GM23338 (cell line): ENCODE measurements around the gene HSD17B2. TPM values are rescaled to one million over a fixed set of nuclear protein-coding genes. Genes with fewer than 3 reads are reported as not detected.
"Not testable (repeated sequence)": the region's sequence is repeated elsewhere in the genome, so short reads cannot be mapped to it uniquely, and the experiment has no call there.

ENCODE experiments used
- ATAC-seq: fragments of 200-7000 bp; cut with Tn5 transposase; 3 replicates; pipeline ENCODE4 v1.9.1; 2020
- DNase-seq: peaks from one replicate; pipeline ENCODE4 v3.0.0-alpha.2; 2015; ENCODE audit warnings: low spot score
- H2AFZ ChIP-seq: fragments of 200-600 bp; sonication (generic); 2 replicates; pipeline ENCODE4 v1.8.0; 2016; ENCODE audit warnings: antibody characterized with exemption, mild to moderate bottlenecking, moderate library complexity
- H3F3A ChIP-seq: fragments of 200-600 bp; sonication (generic); replicated peaks from 2 replicates; pipeline ENCODE4 v1.8.0; 2017; ENCODE audit warnings: antibody characterized with exemption, mixed run types, low read depth
- H3K27ac ChIP-seq: fragments of 200-600 bp; sonication (generic); 2 replicates; pipeline ENCODE4 v1.6.1; 2016; ENCODE audit warnings: low read depth
- H3K27me3 ChIP-seq: fragments of 200-600 bp; sonication (generic); 2 replicates; pipeline ENCODE4 v1.8.0; 2016; ENCODE audit warnings: mild to moderate bottlenecking, mixed run types, moderate library complexity; ENCODE audit not compliant: insufficient read depth
- H3K36me3 ChIP-seq: fragments of 200-600 bp; sonication (generic); 2 replicates; pipeline ENCODE4 v1.8.0; 2016; ENCODE audit warnings: mild to moderate bottlenecking; ENCODE audit not compliant: insufficient read depth
- H3K4me1 ChIP-seq: fragments of 200-600 bp; sonication (generic); 2 replicates; pipeline ENCODE4 v1.8.0; 2016; ENCODE audit warnings: mild to moderate bottlenecking, moderate library complexity; ENCODE audit not compliant: insufficient read depth
- H3K4me2 ChIP-seq: fragments of 200-600 bp; sonication (generic); 2 replicates; pipeline ENCODE4 v1.7.1; 2017; ENCODE audit warnings: mixed run types
- H3K4me3 ChIP-seq: fragments of 200-600 bp; sonication (generic); 2 replicates; pipeline ENCODE4 v1.6.1; 2016; ENCODE audit warnings: mixed run types
- H3K79me2 ChIP-seq: fragments of 200-600 bp; sonication (generic); replicated peaks from 2 replicates; pipeline ENCODE4 v1.8.0; 2017; ENCODE audit warnings: mild to moderate bottlenecking; ENCODE audit not compliant: insufficient read depth
- H3K9me2 ChIP-seq: fragments of 200-600 bp; sonication (generic); 2 replicates; pipeline ENCODE4 v1.8.0; 2017; ENCODE audit not compliant: insufficient read depth
- H4K20me1 ChIP-seq: fragments of 200-600 bp; sonication (generic); replicated peaks from 2 replicates; pipeline ENCODE4 v1.8.0; 2017; ENCODE audit warnings: mild to moderate bottlenecking; ENCODE audit not compliant: insufficient read depth
- H3K27ac Mint-ChIP-seq: 2 replicates; pipeline ENCODE4 v1.8.0; 2020; ENCODE audit warnings: inconsistent platforms, mild to moderate bottlenecking, moderate library complexity, mixed read lengths
- H3K27me3 Mint-ChIP-seq: 3 replicates; pipeline ENCODE4 v1.8.0; 2022; ENCODE audit warnings: low read depth, mild to moderate bottlenecking, moderate library complexity, mixed read lengths, inconsistent platforms; ENCODE audit not compliant: insufficient read depth, poor library complexity
- H3K36me3 Mint-ChIP-seq: 3 replicates; pipeline ENCODE4 v1.8.0; 2021; ENCODE audit warnings: low read depth, mild to moderate bottlenecking, inconsistent platforms, moderate library complexity, mixed read lengths
- H3K4me1 Mint-ChIP-seq: 3 replicates; pipeline ENCODE4 v1.8.0; 2020; ENCODE audit warnings: mild to moderate bottlenecking, inconsistent platforms, mixed read lengths
- H3K4me3 Mint-ChIP-seq: 3 replicates; pipeline ENCODE4 v1.8.0; 2021; ENCODE audit warnings: moderate library complexity, mild to moderate bottlenecking, inconsistent platforms, mixed read lengths
- H3K9me3 Mint-ChIP-seq: 3 replicates; pipeline ENCODE4 v1.8.0; 2020; ENCODE audit warnings: moderate library complexity, mild to moderate bottlenecking, inconsistent platforms, mixed read lengths
- CTCF ChIP-seq, 2 experiments: fragments of 200-600 bp in 1 of 2; sonication (generic) in 1 of 2; conservative IDR thresholded peaks; 2 replicates each; pipeline versions ENCODE4 v1.5.1 to v1.6.1; 2016 to 2017; ENCODE audit warnings: antibody characterized with exemption in 2 of 2, low read depth in 2 of 2, mild to moderate bottlenecking in 2 of 2, moderate library complexity in 1 of 2
- EZH2 ChIP-seq: fragments of 200-600 bp; sonication (generic); IDR thresholded peaks from one replicate; pipeline ENCODE4 v1.8.0; 2017; ENCODE audit warnings: antibody characterized with exemption, mild to moderate bottlenecking, low read depth; ENCODE audit not compliant: unreplicated experiment
- EZH2phosphoT487 ChIP-seq: fragments of 200-600 bp; sonication (generic); IDR thresholded peaks from one replicate; pipeline ENCODE4 v1.8.1; 2018; ENCODE audit warnings: antibody characterized with exemption; ENCODE audit not compliant: unreplicated experiment
- JUNB ChIP-seq: IDR thresholded peaks from one replicate; pipeline ENCODE4 v1.6.1; 2016; ENCODE audit warnings: antibody characterized with exemption; ENCODE audit not compliant: unreplicated experiment
- POLR2AphosphoS5 ChIP-seq: IDR thresholded peaks from 2 replicates; pipeline ENCODE4 v1.6.1; 2016; ENCODE audit warnings: antibody characterized with exemption, low read depth
- STAT1 ChIP-seq: IDR thresholded peaks from one replicate; pipeline ENCODE4 v1.6.1; 2016; ENCODE audit warnings: antibody characterized with exemption; ENCODE audit not compliant: unreplicated experiment
- ZNF114 ChIP-seq: fragments of 250-450 bp; sonication (Bioruptor Pico); IDR thresholded peaks from 2 replicates; pipeline ENCODE4 v1.5.0; 2020; ENCODE audit warnings: mild to moderate bottlenecking, moderate library complexity
- ZNF462 ChIP-seq: fragments of 250-450 bp; sonication (Bioruptor Pico); IDR thresholded peaks from 2 replicates; pipeline ENCODE4 v1.5.0; 2020; ENCODE audit warnings: mild to moderate bottlenecking, moderate library complexity
- polyA plus RNA-seq: library from polyadenylated mRNA; unstranded; fragments of >200 nt; fragmentation: Nextera tagmentation; extraction: Ambion mirVana; gene quantifications from 2 replicates; pipeline ENCODE4 v1.2.1, GENCODE V29; 2016
- total RNA-seq: library from RNA; depleted of rRNA; stranded (reverse); fragments of >200 nt; shearing (Covaris generic); gene quantifications from 2 replicates; pipeline ENCODE4 v1.2.3, GENCODE V29; 2014
- TF ChIP-seq, protein P1 (sequence below): IDR thresholded peaks from 2 replicates; pipeline ENCODE4 v1.6.1; 2016; ENCODE audit warnings: antibody characterized with exemption

HSD17B2 gene
- total and polyA plus RNA-seq, 2 experiments from 2014 or later = 0.29 TPM; not detected in 1

- Histone ChIP-seq H3K9me2 (0 out of 2 replicates have a peak, but pooled peaks cover 5% of the 10 kb centered on the region), H3K4me1 (no peaks in the 10 kb centered on the region), H3K4me3 (no peak overlapping the region), H3K79me2 (no peaks in the 10 kb centered on the region), H3F3A (no peaks in the 10 kb centered on the region), H3K4me2 (no peak overlapping the region), H3K36me3 (no peaks in the 10 kb centered on the region), H2AFZ (no peak overlapping the region), H3K27ac (no peak overlapping the region), H3K27me3 (no peaks in the 10 kb centered on the region), H4K20me1 (no peaks in the 10 kb centered on the region)
- Mint-ChIP-seq H3K36me3 (no peaks in the 10 kb centered on the region), H3K9me3 (no peaks in the 10 kb centered on the region), H3K4me3 (no peak overlapping the region), H3K4me1 (no peaks in the 10 kb centered on the region), H3K27me3 (peaks cover 5% of the 10 kb centered on the region), H3K27ac (no peak overlapping the region)
- TF ChIP-seq STAT1 (no peak), EZH2phosphoT487 (no peak), EZH2 (no peak), ZNF114 (CRISPR knock-in tag) (no peak), POLR2AphosphoS5 (no peak), CTCF (conservative IDR thresholded peaks at IDR 0.05; ENCODE audit: low read depth in 2 of 2) (no peak), ZNF462 (no peak), JUNB (no peak)
- TF ChIP-seq, protein P1, sequence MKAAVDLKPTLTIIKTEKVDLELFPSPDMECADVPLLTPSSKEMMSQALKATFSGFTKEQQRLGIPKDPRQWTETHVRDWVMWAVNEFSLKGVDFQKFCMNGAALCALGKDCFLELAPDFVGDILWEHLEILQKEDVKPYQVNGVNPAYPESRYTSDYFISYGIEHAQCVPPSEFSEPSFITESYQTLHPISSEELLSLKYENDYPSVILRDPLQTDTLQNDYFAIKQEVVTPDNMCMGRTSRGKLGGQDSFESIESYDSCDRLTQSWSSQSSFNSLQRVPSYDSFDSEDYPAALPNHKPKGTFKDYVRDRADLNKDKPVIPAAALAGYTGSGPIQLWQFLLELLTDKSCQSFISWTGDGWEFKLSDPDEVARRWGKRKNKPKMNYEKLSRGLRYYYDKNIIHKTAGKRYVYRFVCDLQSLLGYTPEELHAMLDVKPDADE = no peak
- DNase-seq (no peak), ATAC-seq (no peak)
These were observed 73.7 kb downstream of the HSD17B2 start for GRCh38 chr16:82108774-82109173.

- H3K4me1 Mint-ChIP-seq, H3K27me3 ChIP-seq, H3K4me2 ChIP-seq, H3K79me2 ChIP-seq, H3K9me2 ChIP-seq, H3K4me3 ChIP-seq, H3K27ac Mint-ChIP-seq, H2AFZ ChIP-seq, H3K4me3 Mint-ChIP-seq, H3K9me3 Mint-ChIP-seq, DNase-seq, H3K4me1 ChIP-seq, ATAC-seq, H3K36me3 Mint-ChIP-seq, H3K27ac ChIP-seq, H3F3A ChIP-seq, H3K36me3 ChIP-seq, H4K20me1 ChIP-seq, H3K27me3 Mint-ChIP-seq: not testable (repeated sequence)
These were observed 74.2 kb downstream of the HSD17B2 start for GRCh38 chr16:82109266-82109665.
